ENCODE data around the gene RPUSD4.

RPUSD4 gene

GRCh38 chr11:126154691-126155090 lies 56.8 kb downstream of the RPUSD4 start:
- DNase-seq: no peak

GRCh38 chr11:126153972-126154371 lies 57.5 kb downstream of the RPUSD4 start:
- DNase-seq: no peak

GRCh38 chr11:126153006-126153405 lies 58.4 kb downstream of the RPUSD4 start:
- no peak for DNase-seq

GRCh38 chr11:126152586-126152985 lies 58.9 kb downstream of the RPUSD4 start:
- no peak for DNase-seq

GRCh38 chr11:126152152-126152551 lies 59.3 kb downstream of the RPUSD4 start:
- DNase-seq: no peak
